Renal pelvis (tissue), 12 donors: ENCODE results near the gene EIF1AX. TPM values are rescaled to one million over a fixed set of nuclear protein-coding genes. Genes with fewer than 3 reads are reported as not detected.
"Not testable (repeated sequence)": the region's sequence is repeated elsewhere in the genome, so short reads cannot be mapped to it uniquely, and the experiment has no call there.

Experiments used
- DNase-seq: peaks from one replicate; pipeline ENCODE4 v3.0.0-alpha.2; 2013
- long read RNA-seq, 16 experiments: transcript quantifications; one replicate each; lab custom pipeline, GENCODE V29; 2026
- polyA plus RNA-seq, 3 donors: library from polyadenylated mRNA; unstranded; fragments of 120-200 nt; gene quantifications; one replicate each; pipeline ENCODE4 v1.2.1, GENCODE V29; 2013; ENCODE audit not compliant: insufficient read length in 3 of 3

Gene EIF1AX, protein sequence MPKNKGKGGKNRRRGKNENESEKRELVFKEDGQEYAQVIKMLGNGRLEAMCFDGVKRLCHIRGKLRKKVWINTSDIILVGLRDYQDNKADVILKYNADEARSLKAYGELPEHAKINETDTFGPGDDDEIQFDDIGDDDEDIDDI
- polyA plus RNA-seq: 100 to 1,000 TPM in 1 of 3 donors, 10 to 100 TPM in 2; 89.7 to 117 (median 91.8) TPM
- long read RNA-seq, donor 1, full-length matches to known transcripts: 40 of 40 reads
- long read RNA-seq, donor 1, partial matches to known transcripts: 0 of 40 reads
- long read RNA-seq, donor 1, other reads (novel, unspliced or antisense): 0 of 40 reads
- long read RNA-seq, donor 2, full-length matches to known transcripts: 64 of 64 reads
- long read RNA-seq, donor 2, partial matches to known transcripts: 0 of 64 reads
- long read RNA-seq, donor 2, other reads (novel, unspliced or antisense): 0 of 64 reads
- long read RNA-seq, donor 3, full-length matches to known transcripts: 40 of 40 reads
- long read RNA-seq, donor 3, partial matches to known transcripts: 0 of 40 reads
- long read RNA-seq, donor 3, other reads (novel, unspliced or antisense): 0 of 40 reads
- long read RNA-seq, donor 4, full-length matches to known transcripts: 47 of 47 reads
- long read RNA-seq, donor 4, partial matches to known transcripts: 0 of 47 reads
- long read RNA-seq, donor 4, other reads (novel, unspliced or antisense): 0 of 47 reads
- long read RNA-seq, donor 5, full-length matches to known transcripts: 31 of 31 reads
- long read RNA-seq, donor 5, partial matches to known transcripts: 0 of 31 reads
- long read RNA-seq, donor 5, other reads (novel, unspliced or antisense): 0 of 31 reads
- long read RNA-seq, donor 6, full-length matches to known transcripts: 87 of 87 reads
- long read RNA-seq, donor 6, partial matches to known transcripts: 0 of 87 reads
- long read RNA-seq, donor 6, other reads (novel, unspliced or antisense): 0 of 87 reads
- long read RNA-seq, donor 7, full-length matches to known transcripts: 68 of 77 reads
- long read RNA-seq, donor 7, partial matches to known transcripts: 9 of 77 reads
- long read RNA-seq, donor 7, other reads (novel, unspliced or antisense): 0 of 77 reads
- long read RNA-seq, donor 8, full-length matches to known transcripts: 26 of 26 reads
- long read RNA-seq, donor 8, partial matches to known transcripts: 0 of 26 reads
- long read RNA-seq, donor 8, other reads (novel, unspliced or antisense): 0 of 26 reads
- long read RNA-seq, donor 9, full-length matches to known transcripts: 65 of 65 reads
- long read RNA-seq, donor 9, partial matches to known transcripts: 0 of 65 reads
- long read RNA-seq, donor 9, other reads (novel, unspliced or antisense): 0 of 65 reads
- long read RNA-seq, donor 10, full-length matches to known transcripts: 56 of 62 reads
- long read RNA-seq, donor 10, partial matches to known transcripts: 6 of 62 reads
- long read RNA-seq, donor 10, other reads (novel, unspliced or antisense): 0 of 62 reads
- long read RNA-seq, donor 11, full-length matches to known transcripts: 49 of 49 reads
- long read RNA-seq, donor 11, partial matches to known transcripts: 0 of 49 reads
- long read RNA-seq, donor 11, other reads (novel, unspliced or antisense): 0 of 49 reads
- long read RNA-seq, donor 12, full-length matches to known transcripts: 70 of 157 reads
- long read RNA-seq, donor 12, partial matches to known transcripts: 87 of 157 reads
- long read RNA-seq, donor 12, other reads (novel, unspliced or antisense): 0 of 157 reads
- long read RNA-seq, donor 13, full-length matches to known transcripts: 37 of 37 reads
- long read RNA-seq, donor 13, partial matches to known transcripts: 0 of 37 reads
- long read RNA-seq, donor 13, other reads (novel, unspliced or antisense): 0 of 37 reads
- long read RNA-seq, donor 14, full-length matches to known transcripts: 105 of 111 reads
- long read RNA-seq, donor 14, partial matches to known transcripts: 6 of 111 reads
- long read RNA-seq, donor 14, other reads (novel, unspliced or antisense): 0 of 111 reads
- long read RNA-seq, donor 15, full-length matches to known transcripts: 67 of 78 reads
- long read RNA-seq, donor 15, partial matches to known transcripts: 11 of 78 reads
- long read RNA-seq, donor 15, other reads (novel, unspliced or antisense): 0 of 78 reads
- long read RNA-seq, donor 16, full-length matches to known transcripts: 74 of 74 reads
- long read RNA-seq, donor 16, partial matches to known transcripts: 0 of 74 reads
- long read RNA-seq, donor 16, other reads (novel, unspliced or antisense): 0 of 74 reads

DNA sequence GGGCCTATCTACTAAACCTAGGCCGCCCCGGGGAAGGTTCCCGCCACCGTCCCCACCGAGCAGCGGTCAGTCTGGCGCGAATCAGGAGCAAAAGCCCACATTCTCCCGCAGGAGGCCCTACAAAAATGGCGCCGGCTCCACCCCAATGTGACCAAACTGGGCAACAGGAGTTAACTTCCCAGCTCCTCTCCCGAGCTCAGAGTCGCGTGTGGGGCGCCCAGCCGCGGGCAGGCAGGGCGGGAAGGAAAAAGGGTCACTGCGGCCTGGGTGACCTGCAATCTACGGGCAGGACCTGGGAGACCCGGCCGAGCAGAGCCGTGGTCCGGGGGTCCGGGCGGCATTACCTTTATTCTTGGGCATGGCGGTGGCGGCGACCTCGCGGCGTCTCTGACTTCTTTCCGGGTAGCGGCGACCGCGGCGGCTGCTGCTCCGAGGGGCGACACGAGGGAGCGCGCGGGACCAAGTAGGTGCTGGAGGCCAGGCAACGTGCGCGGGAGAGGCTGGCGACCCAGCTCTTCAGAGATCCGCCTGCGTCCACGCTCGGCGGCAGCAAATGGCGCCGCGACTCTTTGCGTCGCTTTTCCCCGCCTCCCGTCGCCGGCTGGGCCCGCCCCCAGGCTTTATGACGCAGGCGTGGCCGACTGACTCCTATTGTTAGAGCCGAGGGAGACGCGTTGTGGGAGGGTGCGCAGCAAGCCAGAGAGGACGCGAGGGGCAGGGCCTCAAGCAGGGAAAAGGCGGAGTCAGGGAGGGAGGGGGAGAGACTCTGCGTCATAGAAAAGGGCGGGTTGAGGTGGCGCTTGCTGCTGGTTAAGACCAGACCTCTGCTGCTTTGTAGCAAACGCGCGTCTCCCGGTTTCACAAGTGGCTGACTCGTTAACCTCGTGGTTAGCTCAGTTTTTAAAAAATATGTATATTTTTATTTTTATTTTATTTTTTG, at the start of gene EIF1AX:
EIF1AX (minus strand) TSS at position 558 of the 940 bp plus-strand sequence; CDS start at position 360, 198 bp downstream.
- peak; percentile 99 for DNase-seq

DNA sequence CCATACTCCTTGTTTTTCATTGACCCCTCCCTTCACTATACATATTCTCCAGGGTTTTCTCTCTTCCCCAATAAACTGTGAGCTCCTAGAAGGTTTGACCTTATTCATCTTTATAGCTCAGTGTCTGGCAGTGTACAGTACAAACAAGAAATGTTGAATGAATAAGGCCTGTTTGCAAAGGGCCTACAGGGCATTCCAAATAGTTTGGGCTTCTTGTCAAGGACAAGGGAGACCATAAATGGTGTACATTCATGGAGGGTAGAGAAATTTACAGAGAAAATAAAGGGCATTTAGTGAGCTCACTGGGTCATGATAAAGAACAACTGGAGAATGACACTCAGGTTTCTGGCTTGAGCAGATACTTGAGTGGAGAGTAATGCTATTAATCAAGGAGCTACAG, 47.5 kb upstream of the EIF1AX start:
- no peak for DNase-seq

GRCh38 chrX:20181598-20182329, 40.1 kb upstream of the EIF1AX start:
- DNase-seq: no peak

DNA sequence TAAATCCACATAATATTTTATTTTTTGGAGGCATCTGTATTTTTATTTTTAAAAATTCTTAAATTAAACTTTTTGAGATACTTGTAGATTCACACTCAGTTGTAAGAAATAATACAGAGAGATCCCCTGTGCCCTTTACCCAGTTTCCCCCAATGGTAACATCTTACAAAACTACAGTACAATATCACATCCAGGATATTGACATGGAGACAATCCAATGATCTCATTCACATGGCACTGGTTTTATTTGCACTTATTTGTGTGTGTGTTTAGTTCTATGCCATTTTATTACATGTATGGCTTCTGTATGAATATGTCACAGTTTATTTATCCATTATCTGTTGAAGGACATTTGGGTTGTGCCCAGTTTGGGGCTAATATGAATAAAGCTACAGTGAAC, 35.5 kb upstream of the EIF1AX start:
- no peak for DNase-seq

- no peak for DNase-seq
These were observed 32.2 kb upstream of the EIF1AX start for GRCh38 chrX:20173856-20174255.

- DNase-seq: no peak
These were observed 31.7 kb upstream of the EIF1AX start for GRCh38 chrX:20173313-20173712.

DNA sequence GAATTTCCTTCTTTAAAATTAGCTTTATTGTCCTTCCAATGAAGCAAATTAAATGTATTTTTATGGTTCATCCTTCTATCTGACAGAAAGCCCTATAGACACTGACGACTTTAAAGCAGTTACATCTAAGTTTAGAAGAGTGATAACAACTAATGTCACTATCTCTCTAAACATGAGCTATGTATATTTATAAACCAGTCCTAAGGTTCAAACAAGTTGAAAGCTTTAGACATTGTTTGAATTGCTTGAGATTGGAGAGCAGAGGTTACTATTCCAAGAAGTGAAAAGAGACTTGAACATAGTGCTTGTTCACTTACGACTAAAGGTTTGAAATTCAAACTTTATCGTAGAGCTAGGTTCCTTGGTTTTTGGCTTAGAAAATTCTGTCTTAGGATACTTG, 30.2 kb upstream of the EIF1AX start:
- no peak for DNase-seq

DNA sequence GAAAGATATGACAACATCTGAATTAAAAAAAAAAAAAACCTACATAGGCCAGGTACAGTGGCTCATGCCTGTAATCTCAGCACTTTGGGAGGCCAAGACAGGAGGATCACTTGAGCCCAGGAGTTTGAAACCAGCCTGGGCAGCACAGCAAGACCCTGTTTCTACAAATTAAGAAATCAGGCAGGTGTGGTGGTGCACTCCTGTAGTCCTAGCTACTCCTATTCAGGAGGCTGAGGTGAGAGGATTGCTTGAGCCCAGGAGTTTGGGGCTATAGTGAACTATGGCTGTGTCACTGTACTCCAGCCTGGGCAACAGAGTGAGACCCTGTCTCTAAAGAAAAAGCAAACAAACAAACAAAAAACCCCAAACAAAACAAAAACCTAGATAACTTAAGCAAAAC, 20.9 kb upstream of the EIF1AX start:
- not testable (repeated sequence) for DNase-seq

DNA sequence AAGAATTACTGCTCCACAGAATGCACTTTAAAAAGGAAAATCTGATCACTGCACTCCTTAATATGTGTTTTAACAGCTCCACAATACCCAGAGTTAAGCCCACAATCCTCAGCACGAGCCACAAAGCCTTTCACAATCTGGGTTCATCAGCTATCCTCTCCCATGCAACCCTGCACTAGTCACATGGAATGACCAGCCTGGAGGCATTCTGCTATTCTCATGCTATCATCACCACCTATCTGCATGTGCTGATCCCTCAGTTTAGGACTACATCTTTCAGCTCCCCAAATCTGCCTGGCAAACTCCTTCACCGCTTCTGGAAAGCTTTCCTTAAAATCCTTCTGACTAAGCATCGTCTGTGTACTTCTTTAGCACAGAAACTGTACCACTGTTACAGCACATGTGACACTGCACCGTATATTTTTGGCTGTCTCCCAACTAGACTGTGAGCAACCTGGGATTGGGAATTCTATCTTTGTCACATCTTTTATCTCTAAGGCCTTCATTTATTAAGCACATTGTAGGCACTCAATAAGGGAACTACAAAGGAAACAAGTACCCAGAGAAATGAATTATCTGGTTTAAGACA, 18.3 kb upstream of the EIF1AX start:
- DNase-seq: no peak

DNA sequence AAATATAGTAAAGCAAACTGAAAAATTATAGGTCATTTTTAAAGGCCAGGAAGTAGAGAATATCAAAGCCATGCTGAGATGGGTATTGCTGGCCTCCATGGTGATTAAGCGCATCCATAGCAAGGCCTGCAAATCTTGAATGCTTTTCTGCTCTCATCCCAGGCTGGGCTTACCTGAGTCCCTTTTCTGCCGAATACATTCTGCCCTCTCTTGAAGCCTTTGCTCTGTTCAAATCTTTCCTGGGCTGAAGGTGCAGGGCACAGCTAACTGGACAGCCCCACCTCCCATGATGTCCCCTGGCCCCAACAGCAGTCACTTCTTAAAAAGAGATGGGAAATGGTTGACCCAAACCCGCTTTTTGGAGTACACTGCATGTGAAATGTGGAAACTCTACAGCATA, 10.1 kb upstream of the EIF1AX start:
- DNase-seq: no peak

DNA sequence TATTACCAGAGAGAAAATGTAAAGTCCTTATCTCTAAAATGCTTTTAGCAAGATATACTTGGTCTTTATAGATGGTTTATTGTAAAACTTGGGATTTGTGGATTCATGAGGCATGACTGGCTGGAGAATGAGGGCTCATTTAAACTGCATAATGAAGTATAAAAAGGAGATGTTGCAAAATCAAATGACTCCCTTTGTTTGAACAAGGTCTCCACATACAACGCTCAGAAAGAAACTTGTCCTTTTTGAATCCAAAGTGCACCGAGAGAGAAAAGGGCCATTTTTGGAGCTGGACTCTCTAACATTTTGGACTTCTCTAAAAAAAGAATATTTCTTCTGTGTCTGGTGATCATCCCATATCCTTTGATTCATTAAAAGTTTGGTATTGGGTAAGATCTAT, 7.7 kb upstream of the EIF1AX start:
- DNase-seq: no peak

DNA sequence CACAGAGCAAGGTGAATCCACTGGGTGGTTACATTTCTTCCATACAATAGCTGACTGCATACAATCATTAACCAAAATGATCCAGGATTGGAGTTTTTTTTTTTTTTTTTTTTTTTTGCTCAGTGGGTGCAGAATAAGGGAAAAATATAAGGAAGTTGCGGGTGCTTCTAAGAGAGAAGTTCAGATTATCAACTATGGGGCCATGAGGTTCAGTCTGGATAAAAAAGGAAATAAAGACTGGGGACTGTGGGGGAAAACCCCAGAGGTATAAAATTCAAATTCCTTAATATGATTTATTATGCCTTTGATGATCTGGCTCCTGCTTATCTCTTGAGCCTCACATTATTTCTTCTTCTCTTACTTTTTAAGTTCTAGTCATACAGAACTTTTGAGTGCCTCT, 5.9 kb upstream of the EIF1AX start:
- DNase-seq: no peak

GRCh38 chrX:20144491-20144890, 2.9 kb upstream of the EIF1AX start:
- no peak for DNase-seq

DNA sequence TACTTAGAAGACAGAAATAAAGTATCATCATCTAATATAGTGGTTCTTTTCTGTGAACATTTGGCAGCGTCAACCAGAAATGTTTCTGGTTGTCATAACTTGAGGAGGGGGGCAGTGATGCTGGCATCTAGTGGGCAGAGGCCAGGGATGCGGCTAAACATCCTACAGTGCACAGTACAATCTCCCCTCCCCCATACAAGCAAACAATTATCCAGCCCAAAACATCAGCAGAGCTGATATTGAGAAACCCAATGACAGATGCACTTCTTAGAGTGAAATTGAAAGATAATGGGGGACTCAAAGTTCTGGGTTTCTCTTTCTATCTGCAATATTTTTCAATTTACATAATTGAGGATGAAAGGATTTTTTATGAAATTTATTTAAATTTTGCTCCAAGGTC, 1.9 kb upstream of the EIF1AX start:
- DNase-seq: no peak

DNA sequence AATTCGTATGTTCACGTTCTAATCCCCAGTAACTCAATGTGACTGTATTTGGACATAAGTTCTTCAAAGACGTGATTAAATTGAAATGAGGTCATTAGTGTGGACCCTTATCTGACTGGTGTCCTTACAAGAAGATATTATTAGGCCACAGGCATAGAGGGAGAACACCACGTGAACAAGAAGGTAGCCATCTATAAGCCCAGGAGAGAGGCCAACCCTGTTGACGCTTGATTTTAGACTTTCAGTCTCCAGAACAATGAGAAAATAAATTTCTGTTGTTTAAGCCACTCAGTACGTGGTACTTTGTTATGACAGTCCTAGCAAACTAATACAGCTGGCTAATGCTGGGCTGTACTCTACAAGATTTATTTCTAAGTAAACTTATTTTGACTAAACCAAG, 1.5 kb upstream of the EIF1AX start:
- no peak for DNase-seq

- DNase-seq: no peak
These were observed 1.2 kb downstream of the EIF1AX start for GRCh38 chrX:20140420-20140819.

- no peak for DNase-seq
These were observed 1.7 kb downstream of the EIF1AX start for GRCh38 chrX:20139966-20140365.
